ENCODE measurements around the gene GNAT3. TPM values are rescaled to one million over a fixed set of nuclear protein-coding genes. Genes with fewer than 3 reads are reported as not detected.

GNAT3 gene
- total RNA-seq (not detected in 2 replicates), polyA plus RNA-seq (not detected in 2 replicates), polyA minus RNA-seq (not detected in 2 replicates), Bru-seq, nascent RNA (not detected), BruChase-seq, experiment 1, labeled RNA remaining after a 6-hour chase (not detected), BruChase-seq, experiment 2, labeled RNA remaining after a 2-hour chase (not detected)
- polyA plus RNA-seq (2011; cell fraction: cytosol; rRNA removed): not detected in 2 replicates
- polyA plus RNA-seq (2011; cell fraction: nucleus; rRNA removed): not detected in 2 replicates
- not detected in 2 replicates for polyA plus RNA-seq (2012)
- polyA minus RNA-seq (2011; cell fraction: cytosol; rRNA and poly(A)+ RNA removed): not detected
- polyA minus RNA-seq (2011; cell fraction: nucleus; rRNA and poly(A)+ RNA removed): not detected in 2 replicates
- long read RNA-seq: 0 reads

GRCh38 chr7:80511964-80512363 is at the start of gene GNAT3:
Gene GNAT3, minus strand, starts transcription at chr7:80512064. Its CDS starts 138 bp downstream, at chr7:80511926.
- ChIA-PET POLR2A (no interaction called here), CTCF (interaction anchor here (1.4 kb wide), 1 partner anchor 18 kb away, joined by 3 read pairs; no protein-coding TSS in a partner anchor)
- no peaks in the 10 kb centered on the region for H3K9me1 ChIP-seq (replicated peaks; ENCODE audit: control insufficient read depth, extremely low read depth, insufficient read depth, low read length)
- peaks cover 6% of the 10 kb centered on the region for H3K4me1 ChIP-seq (ENCODE audit: control insufficient read depth, extremely low read depth, insufficient read depth, low read length)
- no peak within 1 kb of the TSS for H3K4me3 ChIP-seq (replicated peaks in 1 of 3; ENCODE audit: insufficient read depth in 1 of 3, low read depth in 1 of 3, low read length in 3 of 3)
- no peaks in the 10 kb centered on the region for H4K20me1 ChIP-seq (replicated peaks; ENCODE audit: control insufficient read depth, extremely low read depth, insufficient read depth, low read length)
- no peaks in the 10 kb centered on the region for H3K79me2 ChIP-seq (ENCODE audit: control insufficient read depth, insufficient read depth, low read length)
- no peaks in the 10 kb centered on the region for H3K9me3 ChIP-seq (replicated peaks; ENCODE audit: control insufficient read depth, insufficient read depth, low read length)
- intact Hi-C loops (cut with micrococcal nuclease): no loop called here
- BruUV-seq (replicated peaks): no TSS peak
- H3K27ac ChIP-seq (ENCODE audit: insufficient read depth, low read depth, low read length): no peak within 1 kb of the TSS
- no peak within 1 kb of the TSS for H3K4me2 ChIP-seq (ENCODE audit: insufficient read depth, low read length)
- dilution Hi-C loops (cut with MboI; ENCODE audit: extremely low pct_ligation_motif_present, low sequenced_read_pairs): no loop called here
- no peak for FAIRE-seq
- no peaks in the 10 kb centered on the region for H3K36me3 ChIP-seq (ENCODE audit: control insufficient read depth in 2 of 2, extremely low read depth in 1 of 2, insufficient read depth in 2 of 2, low read length in 2 of 2)
- TF ChIP-seq EZH2 (IDR thresholded peaks at IDR 0.05; ENCODE audit: borderline replicate concordance, low read depth, low read length, severe bottlenecking) (no peak), POLR2AphosphoS5 (IDR thresholded peaks at IDR 0.05; ENCODE audit: insufficient read depth, low read depth, low read length) (no peak), CTCF (IDR thresholded peaks at IDR 0.05; ENCODE audit: extremely low read depth in 1 of 2, insufficient read depth in 1 of 2, low read depth in 1 of 2, low read length in 2 of 2) (no peak), MAX (IDR thresholded peaks at IDR 0.05; ENCODE audit: insufficient read depth, insufficient read length) (no peak), POLR2A (IDR thresholded peaks at IDR 0.05; ENCODE audit: low read depth, low read length) (no peak), FOS (IDR thresholded peaks at IDR 0.05; ENCODE audit: borderline replicate concordance, insufficient read depth, low read length) (no peak), GATA2 (IDR thresholded peaks at IDR 0.05; ENCODE audit: insufficient read depth, insufficient read length, low read depth, low read length) (no peak), MYC (IDR thresholded peaks at IDR 0.05; ENCODE audit: low read depth, low read length) (no peak), JUN (IDR thresholded peaks at IDR 0.05; ENCODE audit: borderline replicate concordance, insufficient read depth, insufficient read length, low read depth) (no peak)
- no peaks in the 10 kb centered on the region for H3K27me3 ChIP-seq (ENCODE audit: control insufficient read depth in 2 of 2, insufficient read depth in 2 of 2, low read length in 2 of 2)
- DNase-seq (ENCODE audit: low read depth, low spot score): no peak
- no peak within 1 kb of the TSS for H2AFZ ChIP-seq (ENCODE audit: low read depth, low read length)
- no peak within 1 kb of the TSS for H3K9ac ChIP-seq (replicated peaks; ENCODE audit: extremely low read depth, insufficient read depth, low read length)

Measured in endothelial cell of umbilical vein (primary cell).